BJ (cell line): ENCODE results near the gene CAPS. TPM values are rescaled to one million over a fixed set of nuclear protein-coding genes. Genes with fewer than 3 reads are reported as not detected.
"Not testable (repeated sequence)": the region's sequence is repeated elsewhere in the genome, so short reads cannot be mapped to it uniquely, and the experiment has no call there.

Experiments
- CTCF ChIA-PET: fragments of 350-600 bp; formaldehyde crosslinking; extraction: SDS; loops from one replicate; lab custom pipeline; 2021; ENCODE audit warnings: antibody characterized with exemption, inconsistent platforms; lab: Yijun Ruan, JAX
- POLR2A ChIA-PET: fragments of 300-600 bp; sonication (Branson Sonifier 250); formaldehyde crosslinking; extraction: SDS; loops from one replicate; lab custom pipeline; 2021; ENCODE audit warnings: antibody characterized with exemption; lab: Charles Lee
- DNase-seq: peaks from one replicate; pipeline ENCODE4 v3.0.0-alpha.2; 2011; ENCODE audit warnings: low read depth
- H3K27me3 ChIP-seq: 2 replicates; pipeline ENCODE4 v1.6.0; 2011; ENCODE audit warnings: low read length; ENCODE audit not compliant: control insufficient read depth, insufficient read depth
- H3K36me3 ChIP-seq: 2 replicates; pipeline ENCODE4 v1.5.1; 2011; ENCODE audit warnings: low read length; ENCODE audit not compliant: control insufficient read depth, insufficient read depth
- H3K4me3 ChIP-seq: 2 replicates; pipeline ENCODE4 v1.5.1; 2011; ENCODE audit warnings: low read depth, mild to moderate bottlenecking, control low read depth, low read length
- CTCF ChIP-seq: IDR thresholded peaks from 2 replicates; pipeline ENCODE4 v1.5.1; 2011; ENCODE audit warnings: low read depth, mild to moderate bottlenecking, control low read depth, inconsistent platforms, low read length, moderate library complexity; ENCODE audit not compliant: insufficient read depth
- polyA plus RNA-seq: library from polyadenylated mRNA; depleted of rRNA; stranded (reverse); fragments of >200 nt; gene quantifications from 2 replicates; pipeline ENCODE4 v1.2.3, GENCODE V29; 2011

CAPS gene
- polyA plus RNA-seq, 1 experiment, result 5.6 TPM

DNA sequence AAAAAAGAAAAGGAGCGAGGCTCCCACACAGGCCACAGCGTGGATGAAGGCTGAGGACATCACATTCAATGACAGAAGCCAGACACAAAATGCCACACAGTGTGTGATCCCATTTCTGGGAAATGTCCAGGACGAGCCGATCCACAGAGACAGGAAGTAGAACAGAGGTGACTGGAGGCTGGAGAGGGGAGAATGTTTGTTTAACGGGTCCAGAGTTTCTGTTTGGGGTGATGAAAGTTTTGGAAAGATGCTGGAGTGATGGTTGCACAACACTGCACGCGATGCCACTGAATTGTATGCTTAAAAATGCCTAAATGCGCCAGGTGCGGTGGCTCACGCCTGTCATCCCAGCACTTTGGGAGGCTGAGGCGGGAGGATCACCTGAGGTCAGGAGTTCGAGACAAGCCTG, 43.1 kb upstream of the CAPS start:
- DNase-seq, result no peak
- CTCF ChIA-PET, result interaction anchor here (1.6 kb wide), 1 partner anchor 67 kb away, joined by 5 read pairs; no protein-coding TSS in a partner anchor

DNA sequence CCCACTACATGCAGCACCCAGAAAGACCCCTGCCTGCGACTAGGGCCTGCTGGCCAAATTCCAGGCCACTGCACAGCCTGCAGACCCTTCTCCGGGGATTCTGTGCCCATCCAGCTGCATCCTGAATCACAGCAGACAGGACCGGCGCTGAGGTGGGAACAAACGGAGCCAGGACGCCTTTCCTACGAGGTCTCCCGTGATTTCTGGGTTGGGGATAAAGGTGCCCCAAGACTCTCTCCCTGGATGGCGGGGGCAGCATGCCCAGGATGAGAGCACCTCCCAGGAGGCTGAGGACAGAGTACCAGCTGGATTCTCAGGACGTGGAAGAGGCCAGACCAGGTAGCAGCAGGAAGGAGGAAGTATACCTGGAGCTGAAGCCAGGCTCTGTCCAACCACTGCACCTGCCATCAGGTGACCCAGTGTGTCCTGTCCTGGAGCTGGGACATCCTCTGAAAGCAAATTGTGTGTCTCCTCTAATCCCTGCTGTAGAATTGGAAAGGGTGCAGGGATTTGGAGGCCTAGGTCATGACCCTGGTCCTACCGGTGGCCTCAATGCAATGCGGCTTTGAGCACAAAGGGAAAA, 40.3 kb upstream of the CAPS start:
- no peak for TF ChIP-seq CTCF
- H3K36me3 ChIP-seq, result no peaks in the 10 kb centered on the region
- DNase-seq, result no peak
- ChIA-PET CTCF (no interaction called here), POLR2A (no interaction called here)
- 0 out of 2 replicates have a peak, but pooled peaks cover 2% of the 10 kb centered on the region for H3K27me3 ChIP-seq
- no peak overlapping the region for H3K4me3 ChIP-seq

More for the DNA sequence above, 43.1 kb upstream of the CAPS start:
- H3K27me3 ChIP-seq, result 0 out of 2 replicates have a peak, but pooled peaks cover 2% of the 10 kb centered on the region
- no peak overlapping the region for H3K4me3 ChIP-seq
- H3K36me3 ChIP-seq, result no peaks in the 10 kb centered on the region
- TF ChIP-seq CTCF, result no peak
- POLR2A ChIA-PET, result interaction anchor here (0.6 kb wide), 1 partner anchor 33 kb away, joined by 3 read pairs; no protein-coding TSS in a partner anchor

GRCh38 chr19:5874496-5874895, 39.6 kb upstream of the CAPS start:
- POLR2A ChIA-PET, result interaction anchor here (0.6 kb wide), 1 partner anchor 29 kb away, joined by 5 read pairs; no protein-coding TSS in a partner anchor
- H3K27me3 ChIP-seq, H3K4me3 ChIP-seq, DNase-seq, CTCF ChIA-PET, H3K36me3 ChIP-seq: not testable (repeated sequence)

DNA sequence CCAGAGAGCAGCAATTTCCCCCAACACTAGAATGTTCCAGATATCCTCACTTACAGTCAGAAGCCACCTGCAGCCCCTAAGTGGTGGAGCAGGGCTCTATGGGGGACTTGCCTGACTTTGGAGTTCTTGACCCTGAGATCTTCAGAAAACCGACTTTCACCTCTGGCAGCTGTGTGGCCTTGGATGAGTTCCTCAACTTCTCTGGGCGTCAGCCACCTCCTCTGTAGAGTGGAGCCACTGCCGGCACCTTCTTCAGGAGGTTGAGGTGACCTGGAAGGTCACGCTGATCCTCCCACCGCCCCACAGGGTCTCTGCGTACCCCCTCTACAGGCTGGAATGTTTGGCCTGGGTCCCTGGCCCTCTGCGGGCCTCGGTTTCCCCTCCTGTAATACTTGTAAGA, 36.6 kb upstream of the CAPS start:
- DNase-seq, result no peak
- ChIA-PET POLR2A (interaction anchor here (0.6 kb wide), 1 partner anchor 19 kb away, joined by 8 read pairs; no protein-coding TSS in a partner anchor), CTCF (interaction anchor here (1.9 kb wide), 1 partner anchor 73 kb away, joined by 11 read pairs; no protein-coding TSS in a partner anchor)
- Histone ChIP-seq H3K27me3 (peaks cover 3% of the 10 kb centered on the region), H3K36me3 (no peaks in the 10 kb centered on the region), H3K4me3 (no peak overlapping the region)
- no peak for TF ChIP-seq CTCF

GRCh38 chr19:5877882-5878281, 36.2 kb upstream of the CAPS start:
- Histone ChIP-seq H3K36me3 (no peaks in the 10 kb centered on the region), H3K27me3 (peaks cover 3% of the 10 kb centered on the region), H3K4me3 (no peak overlapping the region)
- ChIA-PET POLR2A (no interaction called here), CTCF (interaction anchor here (1.4 kb wide), 1 partner anchor 13 kb away, joined by 4 read pairs; no protein-coding TSS in a partner anchor)
- no peak for TF ChIP-seq CTCF
- no peak for DNase-seq

GRCh38 chr19:5880196-5880595, 33.9 kb upstream of the CAPS start:
- no peaks in the 10 kb centered on the region for H3K36me3 ChIP-seq
- no peak for TF ChIP-seq CTCF
- H3K27me3 ChIP-seq, result peaks cover 3% of the 10 kb centered on the region
- ChIA-PET CTCF (interaction anchor here (0.7 to 4.3 kb wide), 3 partner anchors 35 to 142 kb away, joined by 3 to 23 read pairs (median 4); no protein-coding TSS in a partner anchor), POLR2A (no interaction called here)
- no peak overlapping the region for H3K4me3 ChIP-seq
- no peak for DNase-seq
